Activated CD4-positive, alpha-beta memory T cell treated with anti-CD3 and anti-CD28 coated beads, Interleukin-2, amount 10 ng/mL, durations not matched to agents 7 days and 5 days (primary cell): ENCODE results near the gene PIM2. TPM values are rescaled to one million over a fixed set of nuclear protein-coding genes. Genes with fewer than 3 reads are reported as not detected.

Experiments
- CTCF ChIA-PET: fragments of 350-600 bp; sonication (Branson Sonifier 250); formaldehyde crosslinking; loops from one replicate; lab custom pipeline; 2021; ENCODE audit warnings: antibody characterized with exemption, inconsistent platforms; lab: Charles Lee
- POLR2A ChIA-PET: fragments of 350-600 bp; sonication (Branson Sonifier 250); formaldehyde crosslinking; loops from one replicate; lab custom pipeline; 2021; ENCODE audit warnings: antibody characterized with exemption; lab: Charles Lee
- DNase-seq: peaks from one replicate; pipeline ENCODE4 v3.0.0-alpha.2; 2020
- H3K27ac Mint-ChIP-seq: one replicate; pipeline ENCODE4 v1.8.0; 2021; ENCODE audit warnings: mild to moderate bottlenecking, mixed read lengths
- H3K27me3 Mint-ChIP-seq: one replicate; pipeline ENCODE4 v1.8.0; 2021; ENCODE audit warnings: mixed read lengths
- H3K36me3 Mint-ChIP-seq: one replicate; pipeline ENCODE4 v1.8.0; 2021; ENCODE audit warnings: low read depth, mixed read lengths
- H3K4me1 Mint-ChIP-seq: one replicate; pipeline ENCODE4 v1.8.0; 2021; ENCODE audit warnings: mixed read lengths
- H3K4me3 Mint-ChIP-seq: one replicate; pipeline ENCODE4 v1.8.0; 2021; ENCODE audit warnings: mild to moderate bottlenecking, mixed read lengths
- H3K9me3 Mint-ChIP-seq: one replicate; pipeline ENCODE4 v1.8.0; 2021; ENCODE audit warnings: mixed read lengths
- total RNA-seq, 2 experiments: library from RNA; stranded (reverse); gene quantifications; one replicate each; pipeline ENCODE4 v1.2.3, GENCODE V29; 2021

The PIM2 gene
- total RNA-seq = 100 to 1,000 TPM; 354 to 359 TPM

DNA sequence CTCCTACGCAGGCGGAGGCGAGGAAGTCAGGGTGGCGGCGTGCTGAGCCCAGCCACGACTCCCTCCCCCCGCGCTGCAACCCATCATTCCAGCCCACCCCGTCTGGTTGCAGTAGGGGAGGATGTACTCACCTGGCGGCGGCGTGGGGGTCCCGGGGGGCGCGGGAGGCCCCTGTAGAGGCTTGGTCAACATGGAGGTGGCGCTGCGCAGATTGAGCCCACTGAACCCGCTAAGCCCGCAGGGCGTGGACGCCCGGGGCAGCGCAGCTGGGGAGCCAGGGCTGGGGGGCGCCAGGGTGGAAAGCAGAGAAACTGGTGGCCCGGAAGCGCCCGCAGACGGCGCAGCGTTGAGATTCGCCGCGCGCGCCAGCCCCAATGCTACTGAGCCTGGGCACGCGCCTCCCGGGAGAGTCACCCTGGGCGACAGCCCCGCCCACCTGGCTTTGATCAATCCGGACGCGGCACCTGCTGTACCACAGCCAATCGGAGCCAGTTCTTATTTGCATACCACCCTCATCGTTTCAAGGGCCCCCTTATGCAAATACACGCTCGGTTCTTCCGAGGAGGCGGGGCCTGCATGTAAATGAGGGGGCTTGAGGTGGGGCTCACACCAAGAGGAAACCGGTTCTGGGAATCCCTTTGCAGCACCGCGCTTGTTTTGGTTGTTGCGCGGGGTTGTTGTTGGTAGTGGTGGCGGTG, at the start of gene PIM2:
TSS of gene PIM2 (minus strand) at position 382 of the 698 bp plus-strand sequence. CDS start at position 192, 190 bp downstream.
- POLR2A ChIA-PET = interaction anchor here (0.6 to 13.8 kb wide), 8 partner anchors 14 to 205 kb away, joined by 3 to 415 read pairs (median 4); partner anchors contain the start of genes OTUD5, PQBP1 and TIMM17B
- Mint-ChIP-seq H3K4me3 (peak within 1 kb of the TSS; percentile 95), H3K36me3 (peaks cover 80% of the 10 kb centered on the region), H3K27ac (peak within 1 kb of the TSS; percentile 98), H3K9me3 (no peaks in the 10 kb centered on the region), H3K27me3 (no peaks in the 10 kb centered on the region), H3K4me1 (peaks cover 54% of the 10 kb centered on the region)
- CTCF ChIA-PET = interaction anchor here (0.6 to 2.2 kb wide), 4 partner anchors 18 to 205 kb away, joined by 4 to 14 read pairs (median 4); no protein-coding TSS in a partner anchor
- DNase-seq = peak; percentile 93

DNA sequence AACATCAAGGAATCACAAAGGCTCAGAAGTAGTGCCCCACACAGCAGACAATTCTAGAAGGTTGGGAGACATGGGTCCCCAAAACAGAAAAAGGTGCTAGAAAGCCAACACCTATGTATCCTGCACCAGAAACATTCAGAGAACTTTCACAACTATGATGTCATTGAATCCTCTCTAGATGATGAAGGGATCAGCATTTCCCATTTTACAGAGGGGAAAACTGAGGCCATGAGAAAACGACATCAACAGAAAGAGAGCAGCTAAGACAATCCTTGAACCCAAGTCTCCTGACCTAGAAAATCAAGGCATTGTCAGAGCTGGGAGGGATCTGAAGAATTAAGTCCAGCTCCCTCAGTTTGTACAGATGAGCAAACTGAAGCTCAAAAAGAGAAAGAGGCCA, 49.6 kb upstream of the PIM2 start:
- ChIA-PET POLR2A (interaction anchor here (0.8 to 1.7 kb wide), 2 partner anchors 9 to 10 kb away, joined by 3 to 6 read pairs; no protein-coding TSS in a partner anchor), CTCF (no interaction called here)
- Mint-ChIP-seq H3K4me1 (peaks cover 15% of the 10 kb centered on the region), H3K9me3 (no peaks in the 10 kb centered on the region), H3K36me3 (peaks cover 11% of the 10 kb centered on the region), H3K27me3 (no peaks in the 10 kb centered on the region), H3K27ac (no peak overlapping the region), H3K4me3 (no peak overlapping the region)
- DNase-seq = no peak

DNA sequence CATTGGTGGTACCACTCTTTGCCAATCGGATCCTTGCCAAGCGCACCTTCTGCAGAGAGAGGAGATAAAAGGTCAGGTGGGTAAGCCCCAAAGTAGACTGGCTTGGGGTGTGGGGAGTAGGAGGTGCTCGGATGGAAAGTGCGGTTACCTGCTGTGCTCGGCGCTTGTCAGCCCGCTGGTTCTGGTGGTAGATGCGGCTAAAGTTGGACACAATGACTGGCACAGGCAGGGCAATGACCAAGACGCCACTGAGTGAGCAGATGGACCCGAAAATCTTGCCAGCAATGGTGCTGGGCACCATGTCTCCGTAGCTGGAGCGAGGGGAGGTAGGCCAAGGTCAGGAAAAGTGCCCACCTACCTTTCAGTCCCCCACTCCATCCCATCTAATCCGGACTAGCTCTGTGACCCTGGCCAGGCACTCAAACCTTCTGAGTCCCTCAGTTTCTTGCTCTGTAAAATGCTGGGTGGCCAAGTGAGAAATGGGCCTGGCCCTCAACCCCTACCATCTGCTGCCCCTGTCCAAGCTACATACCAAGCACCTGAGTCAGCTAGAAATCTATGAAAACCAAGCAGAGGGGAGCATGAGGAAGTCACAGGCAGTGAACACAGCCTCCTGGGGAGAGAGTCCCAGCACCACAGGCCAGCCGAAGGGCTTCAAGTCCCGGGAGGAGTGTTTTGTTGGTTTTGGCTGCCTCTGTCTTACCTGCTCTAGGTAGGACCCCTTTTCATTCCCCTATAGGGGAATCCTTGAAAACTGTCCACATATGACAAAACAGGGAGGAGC, 48.2 kb upstream of the PIM2 start:
- no peak overlapping the region for H3K27ac Mint-ChIP-seq
- no peak overlapping the region for H3K4me3 Mint-ChIP-seq

DNA sequence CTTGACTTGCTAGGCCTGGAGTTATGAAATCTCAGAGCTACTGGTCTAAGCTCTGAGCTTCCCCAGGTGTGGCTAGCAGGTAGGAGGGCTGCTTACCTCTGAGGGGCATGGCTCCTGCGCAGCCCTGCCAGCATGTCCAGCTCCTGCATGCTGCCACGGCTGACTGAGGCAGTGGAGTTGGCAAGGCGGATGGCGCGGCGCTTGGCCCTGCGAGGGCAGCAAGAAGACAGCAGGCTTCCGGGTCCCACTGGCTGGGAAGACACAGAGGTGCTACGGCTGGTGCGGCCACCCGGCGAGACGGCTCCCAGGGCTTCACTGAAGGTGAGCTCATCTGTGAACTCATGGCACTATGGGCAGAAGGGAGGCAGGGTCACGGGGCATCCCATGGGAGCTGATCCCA, 47.1 kb upstream of the PIM2 start:
- peaks cover 9% of the 10 kb centered on the region for H3K36me3 Mint-ChIP-seq
- no peak overlapping the region for H3K27ac Mint-ChIP-seq
- H3K4me3 Mint-ChIP-seq = no peak overlapping the region
- ChIA-PET POLR2A (no interaction called here), CTCF (no interaction called here)
- H3K27me3 Mint-ChIP-seq = no peaks in the 10 kb centered on the region
- no peak for DNase-seq
- H3K9me3 Mint-ChIP-seq = no peaks in the 10 kb centered on the region
- peaks cover 2% of the 10 kb centered on the region for H3K4me1 Mint-ChIP-seq

More for the DNA sequence above, 48.2 kb upstream of the PIM2 start:
- CTCF ChIA-PET = no interaction called here
- DNase-seq = no peak
- peaks cover 3% of the 10 kb centered on the region for H3K36me3 Mint-ChIP-seq
- H3K9me3 Mint-ChIP-seq = no peaks in the 10 kb centered on the region
- peaks cover 4% of the 10 kb centered on the region for H3K4me1 Mint-ChIP-seq
- POLR2A ChIA-PET = no interaction called here
- no peaks in the 10 kb centered on the region for H3K27me3 Mint-ChIP-seq

DNA sequence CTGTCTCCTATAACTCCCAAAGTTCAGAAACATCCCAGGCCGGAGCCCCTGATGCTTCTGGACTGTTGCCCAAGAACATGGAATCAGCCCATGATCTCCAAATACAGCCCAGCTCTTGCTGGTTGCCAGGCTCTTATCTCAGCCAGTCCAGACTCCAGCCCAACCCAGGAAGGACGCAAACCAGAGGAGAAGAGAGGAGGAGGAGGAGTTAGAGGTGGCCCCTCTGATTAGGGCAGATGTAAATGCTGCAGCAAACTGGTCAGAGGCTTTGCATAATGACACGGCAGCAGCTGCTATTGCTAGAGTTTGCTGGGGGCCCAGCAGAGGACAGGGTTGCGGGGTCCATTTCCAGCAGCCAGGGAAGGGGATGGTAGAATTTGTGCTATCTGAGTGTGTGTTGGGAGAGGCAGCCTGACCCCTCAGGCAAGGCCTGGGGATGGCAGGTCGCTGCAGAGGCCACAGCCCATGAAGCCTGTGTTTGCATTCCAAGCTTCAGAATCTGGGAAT, 42.8 kb upstream of the PIM2 start:
- Mint-ChIP-seq H3K36me3 (peaks cover 9% of the 10 kb centered on the region), H3K27me3 (no peaks in the 10 kb centered on the region)

DNA sequence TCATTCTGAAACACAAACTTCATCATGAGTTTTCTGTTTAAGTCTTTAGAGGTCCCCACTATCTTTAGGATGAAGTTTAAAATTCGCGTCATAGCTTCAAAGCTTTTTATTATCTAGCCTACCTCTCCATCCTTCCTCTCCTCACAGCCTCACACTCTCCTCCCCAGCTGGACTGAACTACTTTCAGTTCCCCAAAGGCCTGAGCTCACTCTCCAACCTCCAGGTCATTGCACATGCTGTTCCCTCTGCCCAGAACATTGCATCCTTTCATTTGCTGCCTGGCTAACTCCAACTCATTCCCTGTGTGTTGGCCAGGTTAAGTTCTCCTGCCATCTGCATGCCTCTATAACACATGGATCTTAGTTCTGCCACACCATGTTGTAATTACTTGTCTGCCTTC, 41.5 kb upstream of the PIM2 start:
- peak overlapping the region; percentile 36 for H3K4me3 Mint-ChIP-seq
- no peaks in the 10 kb centered on the region for H3K9me3 Mint-ChIP-seq
- POLR2A ChIA-PET = interaction anchor here (1.4 to 6.8 kb wide), 3 partner anchors 18 to 160 kb away, joined by 3 to 125 read pairs (median 21); partner anchors contain the start of gene TFE3
- CTCF ChIA-PET = interaction anchor here (0.6 kb wide), 1 partner anchor 42 kb away, joined by 5 read pairs; the partner anchor contains the start of gene GRIPAP1
- H3K27ac Mint-ChIP-seq = no peak overlapping the region
- no peak for DNase-seq
- H3K36me3 Mint-ChIP-seq = peaks cover 12% of the 10 kb centered on the region
- H3K4me1 Mint-ChIP-seq = peaks cover 29% of the 10 kb centered on the region
- no peaks in the 10 kb centered on the region for H3K27me3 Mint-ChIP-seq

More for the DNA sequence above, 42.8 kb upstream of the PIM2 start:
- H3K4me1 Mint-ChIP-seq = peaks cover 18% of the 10 kb centered on the region
- no peak for DNase-seq
- H3K4me3 Mint-ChIP-seq = no peak overlapping the region
- no peak overlapping the region for H3K27ac Mint-ChIP-seq
- CTCF ChIA-PET = no interaction called here
- H3K9me3 Mint-ChIP-seq = no peaks in the 10 kb centered on the region
- POLR2A ChIA-PET = no interaction called here

DNA sequence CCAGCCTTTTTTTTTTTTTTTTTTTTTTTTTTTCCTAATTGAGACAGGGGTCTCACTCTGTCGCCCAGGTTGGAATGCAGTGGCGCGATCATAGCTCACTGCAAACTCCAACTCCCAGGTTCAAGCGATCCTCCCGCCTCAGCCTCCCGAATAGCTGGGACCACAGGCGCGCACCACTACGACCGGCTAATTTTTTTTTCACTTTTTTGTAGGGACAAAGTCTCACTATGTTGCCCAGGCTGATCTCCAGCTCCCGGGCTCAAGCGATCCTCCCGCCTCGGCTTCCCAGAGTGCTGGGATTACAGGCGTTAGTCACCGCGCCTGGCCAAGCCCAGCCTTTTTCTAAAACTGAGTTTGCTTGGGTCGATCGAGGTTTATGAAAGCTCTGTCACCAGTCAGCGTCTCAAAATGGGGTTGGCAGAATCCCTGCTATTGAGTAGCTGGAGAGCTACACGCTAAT, 39.8 kb upstream of the PIM2 start:
- Mint-ChIP-seq H3K27ac (peak overlapping the region; percentile 100), H3K4me1 (peaks cover 43% of the 10 kb centered on the region), H3K9me3 (no peaks in the 10 kb centered on the region), H3K4me3 (peak overlapping the region; percentile 98), H3K27me3 (no peaks in the 10 kb centered on the region), H3K36me3 (peaks cover 22% of the 10 kb centered on the region)
- ChIA-PET POLR2A (interaction anchor here (0.9 to 6.8 kb wide), 18 partner anchors 9 to 282 kb away, joined by 3 to 125 read pairs (median 6); partner anchors contain the start of genes GRIPAP1, KCND1, PQBP1 and SLC35A2), CTCF (interaction anchor here (0.7 to 1.8 kb wide), 10 partner anchors 18 to 419 kb away, joined by 3 to 9 read pairs (median 4); partner anchors contain the start of genes GRIPAP1, TBC1D25 and TFE3)
- DNase-seq = peak; percentile 31

DNA sequence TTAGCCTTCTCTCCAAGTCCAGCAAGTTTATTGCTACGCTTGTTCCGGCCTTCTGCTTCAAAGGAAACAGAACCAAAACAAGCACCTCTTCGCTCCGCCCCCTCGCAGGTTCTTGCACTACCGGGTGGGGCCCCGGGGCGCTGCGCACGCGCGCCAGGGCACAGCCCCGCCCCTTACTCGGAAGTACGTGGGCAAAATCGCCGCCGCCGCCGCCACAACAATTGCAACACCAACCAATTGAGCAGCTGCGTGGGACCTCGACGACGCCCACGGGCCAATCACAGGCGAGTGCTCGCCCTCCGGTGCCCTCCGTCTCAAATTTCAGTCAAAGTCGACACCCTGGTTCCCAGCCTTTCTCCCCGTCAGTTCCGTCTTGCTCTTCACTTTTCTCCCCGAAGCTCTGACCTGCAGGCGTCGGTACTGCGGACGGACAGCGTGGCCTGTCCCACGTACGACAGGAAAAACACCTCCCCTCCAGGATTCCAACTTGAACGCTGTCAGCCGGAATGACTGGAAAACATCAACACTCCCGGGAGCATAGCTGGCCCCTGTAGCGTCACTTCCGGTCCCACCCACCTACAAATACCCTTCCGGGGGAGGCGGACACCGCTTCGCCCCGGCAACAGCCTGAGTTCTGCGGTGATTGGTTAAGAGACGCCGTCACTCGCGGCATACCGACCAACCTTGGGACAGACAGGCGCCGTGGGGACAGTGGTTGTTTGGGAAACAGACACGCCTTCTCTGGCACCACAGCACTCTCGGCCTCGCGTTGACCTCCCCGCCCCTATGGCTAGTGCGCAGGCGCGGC, 39.2 kb upstream of the PIM2 start:
- peaks cover 49% of the 10 kb centered on the region for H3K4me1 Mint-ChIP-seq
- ChIA-PET CTCF (interaction anchor here (0.7 to 1.8 kb wide), 10 partner anchors 17 to 418 kb away, joined by 3 to 9 read pairs (median 4); partner anchors contain the start of genes GRIPAP1, TBC1D25 and TFE3), POLR2A (interaction anchor here (0.7 to 6.8 kb wide), 17 partner anchors 11 to 318 kb away, joined by 3 to 125 read pairs (median 6); partner anchors contain the start of genes GRIPAP1, KCND1, PQBP1 and SLC35A2)
- peak overlapping the region; percentile 98 for H3K4me3 Mint-ChIP-seq
- H3K36me3 Mint-ChIP-seq = peaks cover 22% of the 10 kb centered on the region
- peak overlapping the region; percentile 100 for H3K27ac Mint-ChIP-seq
- H3K27me3 Mint-ChIP-seq = no peaks in the 10 kb centered on the region
- peak; percentile 94 for DNase-seq
- H3K9me3 Mint-ChIP-seq = no peaks in the 10 kb centered on the region

DNA sequence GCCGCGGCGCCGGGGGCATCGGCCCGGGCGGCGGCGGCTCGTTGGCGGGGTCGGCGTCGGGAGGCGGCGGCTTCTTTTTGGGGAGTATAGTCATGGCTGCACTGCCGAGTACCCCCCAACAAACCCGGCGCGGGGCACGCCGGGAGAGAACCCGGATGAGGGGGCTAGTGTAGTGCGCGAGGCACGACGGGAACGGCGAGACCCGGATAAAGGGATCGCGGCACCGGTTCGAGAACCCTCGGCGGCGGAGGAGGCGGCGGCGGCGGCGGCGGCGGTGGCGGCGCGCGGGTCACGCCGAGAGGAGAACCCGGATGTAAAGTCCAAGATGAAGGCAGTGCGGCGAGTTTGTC, 38.6 kb upstream of the PIM2 start, which contains the start of gene OTUD5:
TSS of gene OTUD5 (minus strand) at position 131 of the 350 bp plus-strand sequence. CDS start at position 94, 37 bp downstream.
- H3K9me3 Mint-ChIP-seq = no peaks in the 10 kb centered on the region
- DNase-seq = no peak
- CTCF ChIA-PET = interaction anchor here (1.3 kb wide), 1 partner anchor 206 kb away, joined by 4 read pairs; no protein-coding TSS in a partner anchor
- POLR2A ChIA-PET = interaction anchor here (1.0 to 6.8 kb wide), 13 partner anchors 12 to 319 kb away, joined by 3 to 125 read pairs (median 8); partner anchors contain the start of genes GRIPAP1, HDAC6, PQBP1 and SLC35A2
- peak within 1 kb of the TSS; percentile 98 for H3K4me3 Mint-ChIP-seq
- H3K27ac Mint-ChIP-seq = peak within 1 kb of the TSS; percentile 100
- no peaks in the 10 kb centered on the region for H3K27me3 Mint-ChIP-seq
- peaks cover 22% of the 10 kb centered on the region for H3K36me3 Mint-ChIP-seq
- H3K4me1 Mint-ChIP-seq = peaks cover 55% of the 10 kb centered on the region

DNA sequence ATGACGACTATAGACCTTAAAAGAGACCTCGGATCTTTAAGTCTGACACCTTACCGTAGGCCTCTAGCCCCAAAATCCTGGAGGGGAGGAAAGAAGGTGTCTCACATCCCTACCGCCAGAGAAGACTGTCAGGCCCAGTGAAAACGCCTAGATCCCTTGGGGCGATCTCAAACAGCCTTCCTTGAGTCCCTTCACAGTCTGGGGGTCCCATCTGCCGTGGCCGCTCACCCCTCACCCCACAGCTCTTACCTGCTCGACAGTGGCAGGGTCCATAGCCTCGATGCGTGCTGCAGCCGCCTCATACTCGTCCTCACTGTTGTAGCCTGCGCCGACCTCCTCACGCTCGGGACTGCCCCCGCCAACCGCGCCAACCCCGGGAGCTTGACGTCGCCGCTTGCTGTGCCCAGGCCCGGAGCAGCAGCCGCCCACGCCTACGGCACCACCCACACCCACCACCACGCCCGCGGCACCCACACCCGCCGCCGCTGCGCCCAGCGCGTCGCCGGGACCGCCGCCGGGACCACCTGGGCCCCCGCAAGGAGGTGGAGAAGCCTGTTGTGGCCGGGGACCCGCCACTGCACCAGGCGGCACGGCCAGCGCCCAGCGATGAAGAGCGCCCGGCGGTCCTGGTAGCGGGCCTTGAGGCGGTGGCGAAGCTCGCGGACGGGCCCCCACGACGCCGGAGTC, 38.0 kb upstream of the PIM2 start:
- H3K9me3 Mint-ChIP-seq = no peaks in the 10 kb centered on the region

DNA sequence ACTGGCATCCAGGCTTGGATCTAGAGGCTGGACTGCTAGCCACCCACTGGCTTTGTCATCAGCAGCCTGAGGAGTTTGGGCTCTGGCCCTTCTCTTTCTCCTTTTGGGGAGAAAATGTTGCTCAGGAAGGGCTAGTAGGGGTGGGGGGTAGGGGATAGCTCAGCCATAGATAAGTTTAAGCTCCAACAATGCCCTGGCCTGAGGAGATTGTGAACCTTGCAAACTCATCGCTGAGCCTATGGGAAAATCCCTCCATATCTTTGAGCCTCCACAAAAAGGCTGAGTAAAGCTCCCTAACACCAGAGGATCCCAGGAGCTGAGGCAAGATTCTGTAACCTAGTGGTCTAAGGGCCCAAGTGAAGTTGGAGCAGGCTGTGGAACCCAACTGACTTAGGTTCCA, 29.8 kb upstream of the PIM2 start:
- Mint-ChIP-seq H3K27me3 (no peaks in the 10 kb centered on the region), H3K9me3 (no peaks in the 10 kb centered on the region), H3K4me3 (no peak overlapping the region), H3K36me3 (peaks cover 16% of the 10 kb centered on the region), H3K27ac (no peak overlapping the region), H3K4me1 (peaks cover 49% of the 10 kb centered on the region)
- DNase-seq = no peak
- ChIA-PET CTCF (interaction anchor here (1.5 kb wide), 1 partner anchor 12 kb away, joined by 5 read pairs; no protein-coding TSS in a partner anchor), POLR2A (interaction anchor here (2.8 kb wide), 1 partner anchor 9 kb away, joined by 15 read pairs; no protein-coding TSS in a partner anchor)

More for the DNA sequence above, 38.0 kb upstream of the PIM2 start:
- H3K27ac Mint-ChIP-seq = peak overlapping the region; percentile 78
- peak overlapping the region; percentile 78 for H3K4me3 Mint-ChIP-seq
- DNase-seq = peak; percentile 53
- H3K27me3 Mint-ChIP-seq = no peaks in the 10 kb centered on the region
- POLR2A ChIA-PET = interaction anchor here (0.8 to 6.8 kb wide), 9 partner anchors 15 to 155 kb away, joined by 3 to 125 read pairs (median 10); partner anchors contain the start of genes HDAC6, SLC35A2 and TFE3
- peaks cover 60% of the 10 kb centered on the region for H3K4me1 Mint-ChIP-seq
- CTCF ChIA-PET = interaction anchor here (0.7 to 3.0 kb wide), 2 partner anchors 11 to 261 kb away, joined by 3 to 9 read pairs; no protein-coding TSS in a partner anchor
- H3K36me3 Mint-ChIP-seq = peaks cover 27% of the 10 kb centered on the region
